Heart right ventricle (tissue), 16 donors: ENCODE data around the gene TMEM151B. TPM values are rescaled to one million over a fixed set of nuclear protein-coding genes. Genes with fewer than 3 reads are reported as not detected.

Experiments used
- ATAC-seq, 8 donors: fragments of 200-7000 bp; cut with Tn5 transposase; one replicate each; pipeline ENCODE4 v1.9.1; 2020; ENCODE audit warnings: mild to moderate bottlenecking in 8 of 8, moderate library complexity in 8 of 8, moderate number of reproducible peaks in 1 of 8
- DNase-seq, 2 donors: peaks; one replicate each; pipeline ENCODE4 v3.0.0-alpha.2; 2020
- H3K27ac ChIP-seq, 10 donors: fragments of 200-600 bp; sonication (generic) in 2 of 10; one replicate each; pipeline versions ENCODE4 v1.5.0 to v1.8.0; 2020 to 2022; ENCODE audit warnings: mild to moderate bottlenecking in 3 of 10
- H3K27me3 ChIP-seq, 7 donors: fragments of 200-600 bp; one replicate each; pipeline ENCODE4 v1.8.0; 2021 to 2022; ENCODE audit warnings: mild to moderate bottlenecking in 2 of 7
- H3K36me3 ChIP-seq, 9 donors: fragments of 200-600 bp; sonication (generic) in 1 of 9; one replicate each; pipeline versions ENCODE4 v1.5.0 to v1.8.0; 2020 to 2022; ENCODE audit warnings: mild to moderate bottlenecking in 2 of 9
- H3K4me1 ChIP-seq, 9 donors: fragments of 200-600 bp; sonication (generic) in 1 of 9; one replicate each; pipeline versions ENCODE4 v1.5.0 to v1.8.0; 2020 to 2022; ENCODE audit warnings: mild to moderate bottlenecking in 4 of 9
- H3K4me3 ChIP-seq, 10 donors: fragments of 200-600 bp; sonication (generic) in 2 of 10; one replicate each; pipeline versions ENCODE4 v1.5.0 to v1.8.0; 2020 to 2022; ENCODE audit warnings: mild to moderate bottlenecking in 7 of 10, moderate library complexity in 2 of 10
- H3K9me3 ChIP-seq, 11 donors: fragments of 200-600 bp in 10 of 11; sonication (generic) in 2 of 11; one replicate each; pipeline versions ENCODE4 v1.5.0 to v1.8.0; 2013 to 2022; ENCODE audit warnings: mild to moderate bottlenecking in 2 of 11, control low read depth in 1 of 11, moderate library complexity in 1 of 11
- WGBS, 2 donors: extraction: QIAGEN DNeasy Blood & Tissue Kit; methylation state at CpG; one replicate each; pipeline ENCODE4 v1.1.7; 2013; ENCODE audit warnings: inconsistent platforms in 1 of 2; 5-methylcytosine and 5-hydroxymethylcytosine counted together
- intact Hi-C, 10 donors: fragments of 100-400 bp; cut with DNase I; formaldehyde crosslinking; loops; one replicate each; pipeline versions ENCODE4 v1.11.1 to v1.14.2; 2022
- long read RNA-seq, 3 donors: library from polyadenylated mRNA; unstranded; transcript quantifications; one replicate each; pipeline ENCODE4 v2.0.0, GENCODE V29; 2020 to 2021
- polyA plus RNA-seq, 2 donors: library from polyadenylated mRNA; stranded (reverse); fragments of 200-250 nt; gene quantifications; one replicate each; pipeline ENCODE4 v1.2.3, GENCODE V29; 2013
- total RNA-seq, 10 donors: library from RNA; stranded (reverse); fragmentation: NEBNext Ultra II Directional in 3 of 10; extraction: Animal tissue kit (Norgen Biotek cat#: 25700) in 3 of 10; gene quantifications; one replicate each; pipeline versions ENCODE4 v1.2.1 to v1.2.4, GENCODE V29; 2021 to 2023
- TF ChIP-seq, protein P1 (sequence below), 9 donors: fragments of 200-600 bp; sonication (generic) in 2 of 9; IDR thresholded peaks; one replicate each; pipeline versions ENCODE4 v1.5.0 to v1.8.0; 2021 to 2022; ENCODE audit warnings: antibody characterized with exemption in 9 of 9, mild to moderate bottlenecking in 5 of 9, moderate library complexity in 1 of 9
- donor health status: Arrhythmogenic right ventricular cardiomyopathy.
- donor health status: ischemic (EF 13 %, LVEDD 7.1; RV severe dilation, severe dysfunction).
- donor health status: healthy with polysubstance abuse.
- donor health status: DM: no; HTN: yes; CAD: no.
- donor health status: DM: no; HTN: no; CAD: no.
- donor health status: ischemic (EF 25% LVEDD 6.9; RV normal size, moderate dysfunction).
- donor health status: ischemic (EF 25% LVEDD 5.7; RV mildly dilated, moderate dysfunction).
- donor health status: healthy.
- donor health status: DM: yes; HTN: yes; CAD: no.
- donor health status: Ischemic cardiomyopathy.
- donor health status: ischemic (EF 35%, LVEDD 5.7; RV mildly dilated, moderate dysfunction).
- donor health status: nonischemic (EF 11% LVEDD 7.7; RV severe dilation, severe dysfunction).
- donor health status: DM: yes; HTN: yes; CAD: no.
- donor health status: PGD.
- donor health status: ischemic (EF 29% LVEDD 5.4; RV normal size, mild dysfunction).
- donor health status: nonischemic (EF 23%, LVEDD 6.1; RV moderate dilation, normal function).

Gene TMEM151B
- 1 to 10 TPM in 1 of 10 donors, under 1 TPM in 5, not detected in 4; 0.09 to 2.2 (median 0.43) TPM for total RNA-seq
- polyA plus RNA-seq: 1 to 10 TPM in 1 of 2 donors, under 1 TPM in 1; 0.14 to 1.2 TPM
- long read RNA-seq, donor 1, partial matches to known transcripts: 5 of 5 reads
- long read RNA-seq, donor 1, other reads (novel, unspliced or antisense): 0 of 5 reads
- long read RNA-seq, donor 2, partial matches to known transcripts: 3 of 4 reads
- long read RNA-seq, donor 2, other reads (novel, unspliced or antisense): 1 of 4 reads
- long read RNA-seq, donor 3: 0 reads

DNA sequence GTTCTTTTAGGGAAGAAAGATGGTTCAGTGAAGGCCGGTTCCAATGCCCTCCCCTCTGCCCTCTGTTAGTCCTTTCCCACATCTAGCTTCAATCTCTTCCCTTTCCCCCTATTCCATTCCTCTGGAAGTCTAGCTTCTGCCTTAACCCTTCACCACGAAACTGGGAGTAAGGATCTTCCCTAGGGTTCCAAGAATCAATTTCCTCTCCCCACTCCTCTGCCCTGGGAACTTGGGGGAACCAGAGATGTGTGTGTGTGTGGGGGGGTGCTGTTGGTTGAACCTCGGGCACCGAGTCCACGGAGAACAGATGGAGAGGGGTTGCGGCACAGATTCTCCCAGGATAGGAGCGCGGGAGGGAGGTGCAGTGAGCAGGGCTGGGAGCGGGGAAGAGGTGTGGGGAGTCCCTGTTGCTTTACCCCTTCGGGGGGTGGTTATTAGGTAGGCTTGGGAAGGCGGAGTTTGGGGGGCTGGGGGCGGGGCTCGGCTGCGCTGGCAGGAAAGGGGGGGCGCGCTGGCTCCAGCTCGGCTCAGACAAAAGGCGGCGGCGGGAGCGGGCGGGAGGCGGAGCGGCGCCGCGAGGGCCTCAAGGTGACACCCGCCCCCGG, at the start of gene TMEM151B:
TSS of gene TMEM151B (plus strand) at position 530 of the 605 bp plus-strand sequence. CDS start 293 bp downstream, outside the sequence.
- no peaks in the 10 kb centered on the region for H3K36me3 ChIP-seq
- peak within 1 kb of the TSS in 9 of 10 donors; percentile 22 to 42 (median 31) for H3K4me3 ChIP-seq
- no peak for DNase-seq
- TF ChIP-seq, protein P1, sequence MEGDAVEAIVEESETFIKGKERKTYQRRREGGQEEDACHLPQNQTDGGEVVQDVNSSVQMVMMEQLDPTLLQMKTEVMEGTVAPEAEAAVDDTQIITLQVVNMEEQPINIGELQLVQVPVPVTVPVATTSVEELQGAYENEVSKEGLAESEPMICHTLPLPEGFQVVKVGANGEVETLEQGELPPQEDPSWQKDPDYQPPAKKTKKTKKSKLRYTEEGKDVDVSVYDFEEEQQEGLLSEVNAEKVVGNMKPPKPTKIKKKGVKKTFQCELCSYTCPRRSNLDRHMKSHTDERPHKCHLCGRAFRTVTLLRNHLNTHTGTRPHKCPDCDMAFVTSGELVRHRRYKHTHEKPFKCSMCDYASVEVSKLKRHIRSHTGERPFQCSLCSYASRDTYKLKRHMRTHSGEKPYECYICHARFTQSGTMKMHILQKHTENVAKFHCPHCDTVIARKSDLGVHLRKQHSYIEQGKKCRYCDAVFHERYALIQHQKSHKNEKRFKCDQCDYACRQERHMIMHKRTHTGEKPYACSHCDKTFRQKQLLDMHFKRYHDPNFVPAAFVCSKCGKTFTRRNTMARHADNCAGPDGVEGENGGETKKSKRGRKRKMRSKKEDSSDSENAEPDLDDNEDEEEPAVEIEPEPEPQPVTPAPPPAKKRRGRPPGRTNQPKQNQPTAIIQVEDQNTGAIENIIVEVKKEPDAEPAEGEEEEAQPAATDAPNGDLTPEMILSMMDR (IDR thresholded peaks at IDR 0.05): no peak
- no peak within 1 kb of the TSS for H3K27ac ChIP-seq
- peaks cover 11 to 73% (median 59%) of the 10 kb centered on the region in 7 donors for H3K27me3 ChIP-seq
- ATAC-seq: no peak
- intact Hi-C loops: loop anchor here (2.0 to 10.0 kb wide), 6 partner anchors 32 to 173 kb away; partner anchors contain the start of gene AARS2 (in 1 of the 10)
- 10 to 37% methylated on average over 10 to 29 of the region's 29 CpGs for WGBS, 2 donors
- H3K9me3 ChIP-seq: no peaks in the 10 kb centered on the region
- peaks cover 0 to 7% (median 0%) of the 10 kb centered on the region in 9 donors for H3K4me1 ChIP-seq

DNA sequence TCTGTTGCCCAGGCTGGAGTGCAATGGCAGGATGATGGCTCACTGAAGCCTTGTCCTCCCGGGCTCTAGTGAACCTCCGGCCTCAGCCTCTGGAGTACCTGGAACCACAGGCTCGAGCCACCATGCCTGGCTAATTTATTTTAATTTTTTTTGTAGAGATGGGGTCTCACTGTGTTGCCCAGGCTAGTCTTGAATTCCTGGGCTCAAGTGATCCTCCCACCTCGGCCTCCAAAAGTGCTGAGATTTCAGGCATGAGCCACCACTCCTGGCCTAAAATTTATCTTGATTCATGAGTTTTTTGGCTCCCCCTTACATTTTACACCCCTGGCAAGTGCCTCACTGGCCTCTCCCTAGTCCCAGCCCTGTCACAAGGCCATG, 49.3 kb upstream of the TMEM151B start:
- Histone ChIP-seq H3K27ac (peak overlapping the region; percentile 82 to 98 (median 94)), H3K9me3 (no peaks in the 10 kb centered on the region), H3K27me3 (no peaks in the 10 kb centered on the region), H3K36me3 (no peaks in the 10 kb centered on the region), H3K4me1 (peaks cover 35 to 97% (median 88%) of the 10 kb centered on the region in 9 donors), H3K4me3 (peak overlapping the region in 1 of 10 donors; percentile 87)
- WGBS, 2 donors: 61 to 75% methylated on average over 4 of the region's 4 CpGs
- no peak for DNase-seq
- TF ChIP-seq, protein P1 (IDR thresholded peaks at IDR 0.05): no peak
- intact Hi-C loops: loop anchor here in 3 of 10 donors (1.0 to 10.0 kb wide), 4 partner anchors 13 to 446 kb away; partner anchors contain the start of genes SLC35B2 (in 1 of the 3) and VEGFA (in 1 of the 3)
- no peak for ATAC-seq

DNA sequence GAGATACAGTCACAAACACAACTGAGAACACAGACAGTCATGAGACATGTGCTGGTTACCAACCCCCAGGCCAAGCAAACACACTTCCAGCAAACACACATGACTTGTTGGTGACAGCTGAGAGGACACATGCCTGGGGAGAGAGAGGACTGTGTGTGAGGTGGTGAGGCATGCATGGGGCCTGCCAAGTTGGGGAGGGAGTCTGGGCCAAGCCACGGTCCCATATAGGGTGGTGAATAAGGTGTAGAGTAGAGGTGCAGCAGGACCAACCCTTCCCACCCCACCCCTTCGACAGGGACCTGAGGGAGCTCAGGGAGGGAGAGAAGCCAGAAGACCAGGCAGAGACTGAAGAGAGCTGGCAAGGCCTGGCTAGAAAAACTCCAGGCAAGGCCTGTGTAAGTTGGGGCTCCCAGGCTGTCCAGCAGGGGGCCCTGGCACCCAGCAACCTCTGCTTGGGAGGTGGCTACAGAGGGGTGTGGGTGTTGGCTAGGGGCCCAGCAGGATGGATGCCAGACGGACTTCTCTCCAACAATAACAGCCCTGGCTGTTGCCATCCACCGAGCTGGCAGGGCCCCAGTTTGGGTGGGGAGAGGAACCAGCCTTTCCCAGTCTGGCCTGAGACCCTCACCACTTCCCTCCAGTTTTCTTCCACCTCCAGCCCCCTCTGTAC, 48.8 kb upstream of the TMEM151B start:
- peak overlapping the region; percentile 82 to 98 (median 94) for H3K27ac ChIP-seq
- peak; percentile 92 to 94 for DNase-seq
- TF ChIP-seq, protein P1 (IDR thresholded peaks at IDR 0.05): peak; percentile 61 to 93 (median 80)
- 5 to 10% methylated on average over 4 of the region's 4 CpGs for WGBS, 2 donors
- no peaks in the 10 kb centered on the region for H3K9me3 ChIP-seq
- peaks cover 40 to 97% (median 92%) of the 10 kb centered on the region in 9 donors for H3K4me1 ChIP-seq
- no peaks in the 10 kb centered on the region for H3K27me3 ChIP-seq
- peak overlapping the region in 5 of 10 donors; percentile 72 to 87 (median 75) for H3K4me3 ChIP-seq
- ATAC-seq: peak; percentile 35 to 80 (median 68)
- no peaks in the 10 kb centered on the region for H3K36me3 ChIP-seq
- intact Hi-C loops: loop anchor here in 3 of 10 donors (1.0 to 10.0 kb wide), 4 partner anchors 13 to 447 kb away; partner anchors contain the start of genes SLC35B2 (in 1 of the 3) and VEGFA (in 1 of the 3)

DNA sequence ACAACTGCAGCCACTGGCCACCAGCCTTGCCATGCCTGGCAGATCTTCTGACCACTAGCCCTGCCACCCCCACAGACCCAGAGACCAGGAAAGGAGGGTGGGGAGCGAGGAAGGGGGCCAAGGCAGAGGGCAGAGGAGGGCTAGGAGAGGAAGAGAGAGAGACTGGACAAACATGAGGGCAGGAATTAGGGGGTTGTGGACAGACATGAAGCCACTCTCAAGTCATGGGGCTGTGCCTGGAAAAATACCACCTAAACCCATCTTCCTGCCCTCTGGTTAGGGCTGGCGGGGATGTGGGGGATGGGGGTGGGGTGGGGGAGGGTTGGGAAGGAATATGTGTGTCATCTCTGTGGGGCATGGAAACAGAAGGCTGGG, 48.3 kb upstream of the TMEM151B start:
- Histone ChIP-seq H3K27ac (peak overlapping the region; percentile 82 to 98 (median 94)), H3K9me3 (no peaks in the 10 kb centered on the region), H3K4me3 (peak overlapping the region in 5 of 10 donors; percentile 72 to 87 (median 75)), H3K4me1 (peaks cover 41 to 97% (median 92%) of the 10 kb centered on the region in 9 donors), H3K27me3 (no peaks in the 10 kb centered on the region), H3K36me3 (no peaks in the 10 kb centered on the region)
- WGBS, 2 donors: 39 to 64% methylated on average over 2 of the region's 2 CpGs
- TF ChIP-seq, protein P1 (IDR thresholded peaks at IDR 0.05): no peak
- no peak for ATAC-seq
- no peak for DNase-seq
- intact Hi-C loops: loop anchor here in 3 of 10 donors (1.0 to 10.0 kb wide), 4 partner anchors 12 to 447 kb away; partner anchors contain the start of genes SLC35B2 (in 1 of the 3) and VEGFA (in 1 of the 3)
